ENCODE results near the gene SLIT3.
"Not testable (repeated sequence)": the region's sequence is repeated elsewhere in the genome, so short reads cannot be mapped to it uniquely, and the experiment has no call there.

The SLIT3 gene

DNA sequence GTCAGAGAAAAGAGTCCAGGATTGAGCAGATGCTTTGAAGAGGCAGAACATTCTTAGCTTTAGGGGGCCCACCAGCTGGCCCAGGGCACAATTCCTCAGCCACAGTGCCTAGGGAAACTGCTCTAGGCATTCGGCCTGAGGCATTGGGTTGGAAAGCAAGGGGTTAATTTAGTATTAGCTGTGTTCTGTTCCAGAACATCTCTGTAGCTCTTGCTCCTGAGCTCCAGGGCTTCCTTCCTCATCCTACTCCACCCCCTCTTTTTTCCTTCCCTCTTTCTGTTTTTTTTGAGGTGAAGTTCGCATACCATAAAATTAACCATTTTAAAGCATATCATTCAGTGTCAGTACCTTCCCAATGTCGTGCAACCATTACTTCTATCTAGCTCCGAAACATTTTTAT lies 647.3 kb downstream of the SLIT3 start:
- DNase-seq, result no peak

DNA sequence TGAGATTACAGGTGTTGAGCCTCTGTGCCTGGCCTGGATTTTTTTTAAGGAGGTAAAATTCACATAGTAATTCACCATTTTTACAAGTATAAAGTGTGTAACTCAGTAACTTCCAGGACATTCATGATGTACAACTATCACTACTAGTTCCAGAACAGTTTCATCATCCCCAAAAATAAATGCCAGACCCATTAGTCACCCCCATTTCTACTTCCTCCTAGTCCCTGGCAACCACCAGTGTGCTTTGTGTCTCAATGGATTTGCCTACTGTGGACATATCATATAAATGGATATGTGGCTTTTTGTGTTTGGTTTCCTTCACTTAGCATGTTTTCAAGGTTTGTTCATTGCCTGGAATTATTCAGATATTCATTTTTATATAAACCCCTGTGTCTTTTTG lies 649.3 kb downstream of the SLIT3 start:
- no peak for DNase-seq

DNA sequence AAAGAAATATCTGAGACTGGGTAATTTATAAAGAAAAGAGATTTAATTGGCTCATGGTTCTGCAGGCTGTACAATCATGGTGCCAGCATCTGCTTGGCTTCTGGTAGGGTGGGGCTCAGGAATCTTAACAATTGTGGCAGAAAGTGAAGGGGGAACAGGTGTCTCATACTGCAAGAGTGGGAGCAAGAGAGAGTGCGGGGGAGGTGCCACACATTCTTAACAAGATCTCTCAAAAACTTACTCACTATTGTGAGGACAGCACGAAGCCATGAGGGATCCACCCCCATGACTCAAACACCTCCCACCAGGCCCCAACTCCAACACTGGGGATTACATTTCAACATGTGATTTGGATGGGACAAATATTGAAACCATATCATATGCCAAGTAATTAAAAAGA lies 651.6 kb downstream of the SLIT3 start:
- DNase-seq, result no peak

DNA sequence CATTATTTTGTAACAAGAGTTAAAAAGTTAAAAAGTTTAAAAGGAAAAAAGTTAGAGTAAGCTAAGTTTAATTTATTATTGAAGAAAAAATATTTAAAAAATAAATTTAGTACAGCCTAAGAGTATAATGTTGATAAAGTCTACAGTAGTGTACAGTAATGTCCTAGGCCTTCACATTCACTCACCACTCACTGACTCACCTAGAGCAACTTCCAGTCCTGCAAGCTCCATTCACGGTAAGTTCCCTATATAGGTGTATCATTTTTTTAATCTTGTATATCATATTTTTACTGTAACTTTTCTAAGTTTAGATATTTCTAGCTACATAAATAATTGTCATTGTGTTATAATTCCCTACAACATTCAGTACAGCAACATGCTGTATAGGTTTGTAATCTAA lies 652.4 kb downstream of the SLIT3 start:
- no peak for DNase-seq

DNA sequence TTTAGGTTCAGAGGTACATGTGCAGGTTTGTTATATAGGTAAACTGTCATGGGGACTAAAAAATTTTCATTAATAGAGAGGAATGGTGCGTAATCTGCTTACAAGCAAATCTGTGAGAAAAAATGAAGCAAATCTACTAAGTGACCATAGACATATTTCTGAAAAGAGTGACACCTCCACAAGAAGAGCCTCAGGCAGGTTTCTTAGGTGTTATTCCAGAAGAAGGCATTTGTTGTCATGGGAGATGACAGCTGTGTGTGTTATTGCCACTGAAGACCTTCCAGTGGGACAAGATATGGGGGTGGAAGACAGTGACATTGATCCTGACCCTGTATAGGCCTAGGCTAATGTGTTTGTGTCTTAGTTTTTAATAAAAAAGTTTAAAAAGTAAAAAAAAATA lies 652.9 kb downstream of the SLIT3 start:
- no peak for DNase-seq

DNA sequence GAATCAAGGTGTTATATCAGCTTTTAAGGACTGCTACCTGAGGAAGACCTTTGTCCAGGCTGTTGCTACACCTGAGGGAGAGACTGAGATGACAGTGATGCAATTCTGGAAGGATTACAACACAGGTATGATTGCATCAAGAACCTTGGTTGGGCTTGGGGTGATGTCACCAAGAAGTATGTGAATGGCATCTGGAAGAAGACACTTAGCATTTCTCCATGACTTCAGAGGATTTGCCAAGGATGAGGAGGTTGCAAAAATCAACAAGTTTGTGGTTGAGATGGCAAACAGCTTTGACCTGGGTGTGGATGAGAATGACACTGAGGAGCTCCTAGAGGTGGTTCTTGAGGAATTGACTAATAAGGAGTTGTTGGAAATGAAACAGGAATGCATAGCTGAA lies 653.9 kb downstream of the SLIT3 start:
- no peak for DNase-seq

DNA sequence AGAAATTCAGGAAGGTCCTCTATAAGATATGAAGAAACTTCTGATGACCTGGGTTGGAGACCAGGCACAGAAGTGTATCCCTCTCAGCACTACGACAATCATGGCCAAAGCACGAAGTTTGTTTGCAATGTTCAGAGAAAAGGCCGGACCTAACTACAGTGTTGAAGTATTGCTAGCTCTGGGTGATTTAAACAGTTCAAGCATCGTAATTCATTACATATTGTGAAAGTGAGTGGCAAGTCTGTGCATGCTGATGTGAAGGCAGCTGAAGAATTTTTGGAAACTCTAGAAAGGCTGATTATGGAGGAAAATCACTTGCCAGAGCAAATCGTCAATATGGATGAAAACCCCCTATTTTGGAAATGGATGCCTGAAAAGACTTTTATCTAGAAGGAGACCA lies 654.6 kb downstream of the SLIT3 start:
- no peak for DNase-seq

DNA sequence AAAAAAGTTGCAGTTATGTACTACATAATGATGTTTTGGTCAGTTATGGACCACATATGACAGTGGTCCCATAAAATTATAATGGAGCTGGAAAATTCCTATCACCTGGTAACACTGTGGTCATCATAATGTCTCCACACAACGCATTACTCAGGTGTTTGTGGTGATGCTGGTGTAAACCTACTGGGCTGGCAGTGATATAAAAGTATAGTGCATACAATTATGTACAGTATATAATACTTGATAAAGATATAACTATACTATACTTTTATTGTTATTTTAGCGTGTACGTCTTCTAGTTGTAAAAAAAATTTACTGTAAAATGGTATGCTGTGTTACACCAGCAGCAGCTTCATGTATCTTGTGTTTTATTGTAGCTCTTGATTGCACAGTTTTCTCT lies 655.7 kb downstream of the SLIT3 start:
- no peak for DNase-seq

DNA sequence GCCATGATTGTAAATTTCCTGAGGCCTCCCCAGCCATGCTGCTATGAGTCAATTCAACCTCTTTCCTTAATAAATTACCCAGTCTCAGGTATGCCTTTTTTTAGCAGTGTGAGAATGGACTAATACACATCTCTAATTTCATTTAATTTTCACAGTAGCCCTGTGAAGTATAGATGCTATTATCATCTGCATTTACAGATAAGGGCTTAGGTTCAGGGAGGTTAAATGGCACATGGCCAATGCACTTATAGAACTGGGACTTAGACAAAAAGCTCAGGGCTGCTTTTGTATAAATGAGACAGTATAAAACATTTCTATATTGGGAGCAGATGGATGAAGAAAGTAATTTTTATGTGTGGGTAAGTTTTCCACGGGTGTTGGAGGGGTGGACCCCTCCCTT lies 658.9 kb downstream of the SLIT3 start:
- DNase-seq, result no peak

DNA sequence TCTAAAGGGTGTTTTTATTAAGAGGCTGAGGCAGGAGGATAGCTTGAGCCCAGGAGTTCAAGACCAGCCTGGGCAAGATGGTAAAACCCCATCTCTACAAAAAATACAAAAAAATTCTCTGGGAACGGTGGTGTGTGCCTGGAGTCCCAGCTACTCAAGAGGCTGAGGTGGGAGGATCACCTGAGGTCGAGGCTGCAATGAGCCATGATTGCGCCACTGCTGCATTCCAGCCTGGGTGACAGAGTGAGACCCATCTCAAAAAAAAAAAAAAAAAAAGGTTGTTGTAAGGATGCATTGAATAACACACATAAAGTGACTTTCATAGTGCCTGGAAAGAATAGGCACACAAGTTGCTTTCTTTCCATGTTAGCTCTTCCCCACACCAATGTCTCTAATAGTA lies 662.1 kb downstream of the SLIT3 start:
- DNase-seq, result not testable (repeated sequence)

DNA sequence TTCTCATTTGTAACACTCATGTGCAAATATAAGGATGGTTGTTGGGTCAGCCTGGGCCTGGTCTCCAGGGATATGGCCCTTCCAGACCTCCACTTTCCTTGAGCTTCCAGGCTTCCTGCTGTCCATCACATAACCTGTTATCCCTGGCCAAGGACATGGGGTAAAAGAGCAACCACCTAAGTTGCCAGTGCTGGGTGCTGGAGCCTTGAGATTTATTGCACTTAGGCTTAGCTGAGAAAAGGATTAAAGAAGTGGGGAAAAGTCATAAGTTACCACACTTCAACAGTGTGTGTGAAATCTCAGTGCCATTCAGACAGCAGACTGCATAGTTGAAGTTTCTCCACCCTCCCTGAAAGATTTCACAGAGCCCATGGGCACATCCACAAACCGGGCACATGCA lies 663.1 kb downstream of the SLIT3 start:
- DNase-seq, result no peak

DNA sequence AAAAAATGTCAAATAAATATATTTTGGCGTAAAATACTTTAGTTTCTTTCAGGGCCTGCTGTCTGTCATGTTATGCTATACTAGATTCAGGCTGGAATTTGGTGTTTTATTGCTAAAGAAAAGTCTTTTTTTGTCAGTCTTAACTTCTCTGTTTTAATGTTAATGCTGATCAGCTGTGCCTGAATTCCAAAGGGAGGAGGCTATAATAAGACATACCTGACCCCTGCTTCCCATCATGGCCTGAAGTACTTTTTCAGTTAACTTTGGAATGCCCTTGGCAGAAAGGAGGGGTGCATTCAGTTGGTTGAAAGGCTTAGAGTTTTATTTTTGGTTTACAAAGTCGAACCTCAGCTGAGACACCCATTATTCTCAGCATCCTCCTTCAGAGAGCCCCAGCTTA lies 663.7 kb downstream of the SLIT3 start:
- DNase-seq, result no peak

DNA sequence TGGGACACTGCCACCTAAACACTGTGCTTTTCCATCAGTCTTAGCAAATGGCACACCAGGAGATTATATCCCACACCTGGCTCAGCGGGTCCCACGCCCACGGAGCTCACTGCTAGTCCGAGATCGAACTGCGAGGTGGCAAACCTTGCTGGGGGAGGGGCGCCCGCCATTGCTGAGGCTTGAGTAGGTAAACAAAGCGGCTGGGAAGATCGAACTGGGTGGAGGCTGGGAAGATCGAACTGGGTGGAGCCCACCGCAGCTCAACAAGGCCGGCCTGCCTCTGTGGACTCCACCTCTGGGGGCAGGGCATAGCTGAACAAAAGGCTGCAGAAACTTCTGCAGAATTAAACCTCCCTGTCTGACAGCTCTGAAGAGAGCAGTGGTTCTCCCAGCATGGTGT lies 670.0 kb downstream of the SLIT3 start:
- not testable (repeated sequence) for DNase-seq

DNA sequence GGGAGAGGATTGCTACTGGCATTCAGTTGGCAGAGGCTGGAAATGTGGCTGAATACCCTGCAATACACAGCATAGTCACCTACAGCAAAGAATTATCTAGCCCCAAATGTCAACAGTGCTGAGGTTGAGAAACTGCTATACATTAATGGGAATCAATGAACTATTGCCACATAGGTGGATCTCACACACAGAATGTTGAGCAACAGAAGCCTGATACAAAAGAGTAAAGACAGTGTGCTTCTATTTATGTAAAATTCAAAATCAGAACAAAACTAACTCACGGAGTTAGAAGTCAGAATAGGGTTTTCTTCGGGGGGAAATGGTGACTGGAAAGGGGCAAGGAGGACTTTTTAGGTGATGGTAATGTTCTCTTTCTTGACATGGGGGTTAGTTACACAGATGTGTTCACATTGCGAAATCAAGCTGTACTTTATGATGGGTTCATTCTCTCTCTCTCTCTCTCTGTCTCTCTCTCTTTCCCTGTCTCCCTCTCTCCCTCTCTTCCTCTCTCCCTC lies 676.0 kb downstream of the SLIT3 start:
- no peak for DNase-seq

DNA sequence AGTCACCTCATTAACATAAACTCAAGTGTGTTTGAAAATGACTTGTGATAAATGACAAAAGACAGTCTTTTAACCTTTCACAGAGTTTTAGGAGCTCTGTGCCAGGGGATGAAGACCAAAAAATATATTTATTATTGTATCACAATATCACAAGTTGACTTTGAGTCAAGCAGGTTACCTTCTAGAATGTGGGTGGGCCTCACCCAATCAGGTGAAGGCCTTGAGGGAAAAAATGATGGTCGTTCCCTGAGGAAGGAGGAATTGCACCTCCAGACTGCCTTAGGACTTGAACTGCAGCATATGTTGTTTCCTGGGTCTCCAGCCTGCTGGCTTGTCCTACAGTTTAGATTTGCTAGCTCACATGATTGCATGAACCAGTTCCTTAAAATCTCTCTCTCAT lies 680.1 kb downstream of the SLIT3 start:
- no peak for DNase-seq

DNA sequence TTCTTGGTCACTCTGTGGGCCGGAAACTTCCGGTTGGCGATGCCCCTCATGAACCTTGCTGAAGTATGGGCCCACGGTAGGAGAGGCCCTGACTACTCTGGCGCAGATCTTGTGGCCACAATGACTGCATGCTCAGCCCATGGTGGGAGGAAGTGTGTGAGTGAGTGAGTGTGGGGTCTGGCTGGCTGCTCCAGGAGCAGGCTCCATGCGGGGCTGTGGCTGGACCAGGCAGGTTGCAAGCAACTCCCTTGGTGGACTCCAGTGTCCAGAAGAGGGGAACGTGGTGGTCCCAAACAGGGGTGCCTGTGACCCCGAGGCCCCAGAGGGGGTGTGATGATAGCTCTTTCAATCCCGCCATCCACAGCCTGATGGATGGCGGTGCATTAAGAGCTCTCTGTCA lies 686.3 kb downstream of the SLIT3 start:
- DNase-seq, result no peak

DNA sequence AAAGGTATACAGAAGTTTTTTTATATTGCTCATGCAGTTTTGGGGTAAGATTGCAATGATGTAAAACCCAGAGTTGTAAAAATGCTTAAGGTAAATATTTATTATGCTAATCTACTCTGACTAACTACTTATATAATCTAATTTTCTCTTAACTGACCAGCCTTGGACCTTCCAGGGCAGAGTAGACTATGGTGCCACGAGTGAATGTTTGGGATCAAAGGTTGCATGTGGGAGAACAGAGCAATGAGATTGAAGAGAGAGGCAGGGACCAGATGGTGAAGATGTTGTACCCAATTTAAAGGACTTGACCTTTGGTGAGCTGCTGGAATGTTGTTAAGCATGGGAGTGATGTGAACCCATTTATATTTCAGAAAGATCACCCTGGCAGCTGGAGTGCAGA lies 686.9 kb downstream of the SLIT3 start:
- no peak for DNase-seq

DNA sequence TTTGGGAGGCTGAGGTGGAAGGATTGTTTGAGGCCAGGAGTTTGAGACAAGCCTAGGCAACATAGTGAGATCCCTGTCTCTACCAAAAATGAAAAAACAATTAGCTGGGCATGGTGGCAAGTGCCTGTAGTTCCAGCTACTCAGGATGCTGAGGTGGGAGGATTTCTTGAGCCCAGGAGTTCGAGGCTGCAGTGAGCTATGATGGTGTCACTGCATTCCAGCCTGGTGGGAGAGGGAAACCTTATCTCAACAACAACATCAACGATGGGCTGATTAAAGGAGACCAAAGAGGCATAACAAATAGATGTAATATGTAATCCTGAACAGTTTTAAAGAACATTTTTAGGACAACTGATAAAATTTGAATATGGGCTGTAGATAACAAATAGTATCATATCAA lies 687.5 kb downstream of the SLIT3 start:
- no peak for DNase-seq

DNA sequence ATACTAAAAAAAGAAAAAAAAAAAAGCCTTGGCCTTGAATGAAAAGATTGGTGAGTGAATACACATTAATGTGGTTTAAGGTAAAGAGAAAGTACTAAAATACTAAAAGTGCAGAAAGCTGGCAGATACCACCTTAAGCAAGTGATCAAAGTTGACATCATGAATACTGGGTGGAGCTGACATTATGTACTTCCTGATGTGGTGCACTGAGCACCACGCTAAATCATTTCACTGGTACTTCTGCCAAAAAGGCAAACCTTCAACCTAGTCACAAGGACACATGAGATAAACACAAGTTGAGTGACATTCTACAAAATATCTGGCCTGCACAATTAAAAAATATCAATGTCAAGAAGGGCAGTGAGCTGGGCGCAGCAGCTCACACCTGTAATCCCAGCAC lies 687.9 kb downstream of the SLIT3 start:
- DNase-seq, result peak in 1 of 2 donors; percentile 46

DNA sequence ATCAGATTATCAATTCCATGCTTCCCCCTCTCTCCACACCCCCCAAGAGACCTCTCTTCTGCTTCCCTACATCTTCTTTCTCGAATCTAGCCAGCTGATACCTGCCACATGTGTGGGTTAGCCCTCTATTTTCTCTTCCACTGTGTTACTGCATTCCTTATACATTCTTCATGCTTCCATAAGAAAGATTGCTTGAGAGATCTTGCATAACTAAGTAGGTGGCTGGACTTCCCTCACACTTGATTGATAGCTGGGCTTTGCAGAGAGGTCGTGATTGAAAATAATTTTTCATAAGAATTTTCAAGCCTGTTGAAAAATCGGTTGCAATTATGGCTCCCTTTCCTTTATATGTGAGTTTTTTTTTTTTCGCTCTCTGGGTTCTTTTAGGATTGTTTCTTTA lies 688.8 kb downstream of the SLIT3 start:
- no peak for DNase-seq

Measured in CD4-positive, alpha-beta T cell treated with Interleukin-1 beta for 1 hour (primary cell).